ENCODE results near the gene AKAP11.

- no peak for TF ChIP-seq POLR2A (IDR thresholded peaks at IDR 0.05)
- TF ChIP-seq, protein P1, sequence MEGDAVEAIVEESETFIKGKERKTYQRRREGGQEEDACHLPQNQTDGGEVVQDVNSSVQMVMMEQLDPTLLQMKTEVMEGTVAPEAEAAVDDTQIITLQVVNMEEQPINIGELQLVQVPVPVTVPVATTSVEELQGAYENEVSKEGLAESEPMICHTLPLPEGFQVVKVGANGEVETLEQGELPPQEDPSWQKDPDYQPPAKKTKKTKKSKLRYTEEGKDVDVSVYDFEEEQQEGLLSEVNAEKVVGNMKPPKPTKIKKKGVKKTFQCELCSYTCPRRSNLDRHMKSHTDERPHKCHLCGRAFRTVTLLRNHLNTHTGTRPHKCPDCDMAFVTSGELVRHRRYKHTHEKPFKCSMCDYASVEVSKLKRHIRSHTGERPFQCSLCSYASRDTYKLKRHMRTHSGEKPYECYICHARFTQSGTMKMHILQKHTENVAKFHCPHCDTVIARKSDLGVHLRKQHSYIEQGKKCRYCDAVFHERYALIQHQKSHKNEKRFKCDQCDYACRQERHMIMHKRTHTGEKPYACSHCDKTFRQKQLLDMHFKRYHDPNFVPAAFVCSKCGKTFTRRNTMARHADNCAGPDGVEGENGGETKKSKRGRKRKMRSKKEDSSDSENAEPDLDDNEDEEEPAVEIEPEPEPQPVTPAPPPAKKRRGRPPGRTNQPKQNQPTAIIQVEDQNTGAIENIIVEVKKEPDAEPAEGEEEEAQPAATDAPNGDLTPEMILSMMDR (IDR thresholded peaks at IDR 0.05), result no peak
Observed at GRCh38 chr13:42355092-42355485, 83.1 kb downstream of the AKAP11 start.
